Measurements from ENCODE around the gene RFLNA.
A peak's percentile ranks its signal among the peaks of the same experiment; 100 is the strongest.

RFLNA gene

DNA sequence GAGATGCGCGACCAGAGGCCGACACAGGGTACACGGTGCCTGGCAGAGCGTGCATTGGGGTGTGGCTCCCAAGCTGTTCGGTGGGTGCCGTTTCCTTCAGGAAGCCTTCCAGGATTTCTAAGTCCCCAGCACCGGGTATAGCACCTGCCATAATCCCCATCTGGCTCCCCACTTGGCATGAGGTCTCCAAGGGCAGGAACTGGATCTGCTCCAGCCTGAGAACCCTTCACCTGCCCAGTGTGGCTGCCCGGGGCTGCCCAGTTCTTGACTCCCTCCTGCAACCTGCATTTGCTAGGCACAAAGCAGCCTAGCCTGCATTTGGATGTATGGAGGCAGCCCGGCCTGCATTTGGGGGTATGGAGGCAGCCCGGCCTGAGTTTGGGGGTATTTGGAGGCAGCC lies 69.7 kb downstream of the RFLNA start:
- no peak for TF ChIP-seq Cebpa-rat (IDR thresholded peaks at IDR 0.05)
- no peaks in the 10 kb centered on the region for H3K9me3 ChIP-seq (replicated peaks in 1 of 11)
- H3K36me3 ChIP-seq = peaks cover 23 to 96% (median 51%) of the 10 kb centered on the region in 11 experiments; a peak in 21 of 22 replicates
- peaks cover 96 to 100% (median 100%) of the 10 kb centered on the region in 11 experiments for H4K20me1 ChIP-seq
- peak overlapping the region in 9 of 11 experiments; percentile 15 to 100 (median 76); a peak in 17 of 22 replicates for H3K4me2 ChIP-seq
- H3K4me3 ChIP-seq = no peak overlapping the region
- H3K27ac ChIP-seq = no peak overlapping the region
- peak overlapping the region in 1 of 11 experiments; percentile 46; a peak in 1 of 22 replicates for H3K9ac ChIP-seq
- H3K4me1 ChIP-seq = peaks cover 18 to 59% (median 56%) of the 10 kb centered on the region in 10 experiments
- H3K27me3 ChIP-seq = no peaks in the 10 kb centered on the region
